Fibroblast of the aortic adventitia (primary cell): ENCODE results near the gene PDZD7. TPM values are rescaled to one million over a fixed set of nuclear protein-coding genes. Genes with fewer than 3 reads are reported as not detected.

Experiments used
- DNase-seq: peaks from one replicate; pipeline ENCODE4 v3.0.0-alpha.2; 2010; ENCODE audit warnings: low read depth
- H3K4me3 ChIP-seq: 2 replicates; pipeline ENCODE4 v1.5.1; 2011; ENCODE audit warnings: low read depth, mild to moderate bottlenecking, control low read depth, low read length, moderate library complexity
- CTCF ChIP-seq: IDR thresholded peaks from 2 replicates; pipeline ENCODE4 v1.5.1; 2011; ENCODE audit warnings: mild to moderate bottlenecking, low read length, control low read depth, inconsistent platforms; ENCODE audit not compliant: insufficient read depth
- total RNA-seq: library from RNA; depleted of rRNA; stranded (reverse); fragments of >200 nt; gene quantifications from 2 replicates; pipeline ENCODE4 v1.2.3, GENCODE V29; 2012; ENCODE audit warnings: low replicate concordance

The PDZD7 gene
- total RNA-seq, 1 donor: 0.27 TPM

DNA sequence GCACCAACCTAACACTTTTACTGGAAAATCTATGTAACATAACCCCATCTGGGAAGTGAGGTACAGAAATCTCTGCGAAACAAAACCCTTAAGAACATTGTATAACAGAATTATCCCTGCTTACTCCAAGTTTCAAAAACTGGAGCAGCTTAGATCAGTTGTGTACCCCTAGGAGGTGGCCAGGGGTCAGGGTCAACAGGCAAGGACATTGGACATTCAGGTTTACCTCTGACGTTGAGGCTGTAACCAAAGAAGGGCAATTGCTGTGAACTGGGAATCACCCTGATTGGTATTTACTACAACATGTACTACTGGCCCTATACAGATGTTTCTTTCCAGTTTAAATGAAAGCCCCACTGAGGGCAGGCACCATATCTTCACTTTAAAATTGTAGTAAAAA is 13.2 kb upstream of the PDZD7 start:
- no peak for TF ChIP-seq CTCF
- no peak for DNase-seq
- H3K4me3 ChIP-seq: no peak overlapping the region

- DNase-seq: no peak
- TF ChIP-seq CTCF: no peak
- H3K4me3 ChIP-seq: peak overlapping the region; percentile 68
Observed at GRCh38 chr10:101043363-101043707, 12.4 kb upstream of the PDZD7 start.

DNA sequence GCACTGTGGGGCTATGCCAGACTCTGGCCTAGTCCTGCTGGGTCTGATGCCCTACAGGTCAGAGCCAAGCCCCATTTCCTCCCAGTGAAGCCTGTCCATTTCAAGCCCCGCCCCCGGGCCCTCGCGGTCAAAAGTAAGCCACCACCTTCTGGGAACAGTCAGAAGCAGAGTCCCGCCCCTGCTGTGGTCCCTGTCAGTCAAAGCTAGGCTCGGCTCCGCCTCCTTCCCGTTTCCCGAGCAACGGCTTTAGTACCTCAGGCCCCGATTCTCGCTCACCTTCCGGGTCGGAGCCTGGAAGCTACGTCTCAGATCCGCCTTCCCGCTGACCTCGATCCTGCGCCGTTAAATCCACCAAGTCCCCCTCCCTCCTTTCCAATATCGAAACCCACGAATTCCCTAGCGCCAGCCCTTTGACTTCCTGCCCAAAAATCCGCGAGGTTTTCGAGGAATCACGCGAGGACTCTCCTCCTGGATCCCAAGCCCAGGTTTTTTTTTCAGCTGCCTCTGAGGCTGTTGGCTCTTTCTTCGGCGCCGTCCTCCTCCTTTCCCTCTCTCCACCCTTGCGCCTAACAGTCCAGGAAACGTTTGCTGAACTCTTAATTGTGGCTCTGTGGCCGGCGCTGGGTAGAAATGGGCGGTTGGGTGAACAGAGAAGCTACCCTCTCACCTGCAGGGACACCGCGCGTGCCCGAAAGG is 11.9 kb upstream of the PDZD7 start:
- H3K4me3 ChIP-seq: peak overlapping the region; percentile 68
- DNase-seq: peak; percentile 96
- no peak for TF ChIP-seq CTCF

- TF ChIP-seq CTCF: no peak
- no peak for DNase-seq
- H3K4me3 ChIP-seq: peak overlapping the region; percentile 68
Observed at GRCh38 chr10:101042118-101042517, 11.2 kb upstream of the PDZD7 start.

DNA sequence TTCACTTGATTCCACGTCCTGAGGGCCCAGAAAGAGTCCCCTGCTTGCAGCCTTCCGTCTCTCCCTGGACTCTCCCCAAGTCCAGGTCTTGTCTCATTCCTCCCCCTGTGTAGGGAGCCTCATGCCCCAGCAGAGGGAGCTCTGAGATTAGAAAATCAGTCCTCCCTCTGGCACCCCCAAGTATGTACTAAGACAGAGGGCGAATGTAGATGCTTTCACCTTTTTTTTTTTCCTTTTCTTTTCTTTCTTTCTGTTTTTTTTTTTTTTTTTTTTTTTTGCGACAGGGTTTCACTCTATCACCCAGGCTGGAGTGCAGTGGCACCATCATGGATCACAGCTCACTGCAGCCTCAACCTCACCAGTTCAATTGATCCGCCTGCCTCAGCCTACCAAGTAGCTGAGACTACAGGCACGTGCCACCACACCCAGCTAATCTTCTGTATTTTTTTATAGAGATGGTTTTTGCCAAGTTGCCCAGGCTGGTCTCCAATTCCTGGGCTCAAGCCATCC is 10.4 kb upstream of the PDZD7 start:
- peak; percentile 92 for TF ChIP-seq CTCF
- DNase-seq: peak; percentile 92
- H3K4me3 ChIP-seq: no peak overlapping the region

- no peak overlapping the region for H3K4me3 ChIP-seq
- no peak for TF ChIP-seq CTCF
- no peak for DNase-seq
Observed at GRCh38 chr10:101040851-101041250, 9.9 kb upstream of the PDZD7 start.

DNA sequence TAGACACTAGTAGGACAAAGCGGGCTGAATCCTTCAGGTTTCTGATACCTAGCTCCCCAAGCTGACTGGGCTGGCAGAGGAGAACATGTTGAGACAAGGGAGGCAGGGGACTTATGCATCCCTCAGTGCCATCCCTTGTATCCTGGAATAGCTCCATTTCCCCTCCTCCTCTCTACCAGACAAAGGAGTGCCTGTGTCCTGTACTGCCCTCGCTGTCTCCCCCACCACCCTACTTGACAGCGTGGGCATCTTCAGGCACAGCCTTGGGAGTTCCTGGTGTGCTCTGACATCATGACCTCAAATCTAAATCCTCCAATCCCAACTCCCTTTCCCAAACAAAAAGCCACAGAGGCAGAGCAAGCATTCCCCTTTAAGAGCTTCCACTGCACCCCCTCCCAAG is 9.1 kb upstream of the PDZD7 start:
- no peak overlapping the region for H3K4me3 ChIP-seq
- no peak for TF ChIP-seq CTCF
- no peak for DNase-seq
